Measurements from ENCODE around the gene F11.

DNA sequence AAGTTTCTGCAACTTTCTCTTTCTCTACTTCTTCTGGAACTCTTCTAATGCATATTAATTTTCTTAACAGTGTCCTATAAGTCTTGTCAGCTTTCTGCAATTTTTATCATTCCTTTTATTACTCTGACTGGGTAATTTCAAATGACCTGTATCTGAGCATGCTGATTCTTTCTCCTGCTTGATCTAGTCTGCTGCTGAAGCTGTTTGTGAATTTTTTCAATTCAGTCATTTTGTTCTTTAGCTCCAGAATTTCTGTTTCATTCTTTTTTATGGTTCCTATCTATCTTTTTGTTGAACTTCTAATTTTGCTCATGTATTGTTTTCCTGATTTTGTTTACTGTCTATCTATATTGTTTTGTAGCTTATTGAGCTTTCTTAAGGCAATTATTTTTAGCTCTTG, 40.1 kb upstream of the F11 start:
- TF ChIP-seq, protein P1, sequence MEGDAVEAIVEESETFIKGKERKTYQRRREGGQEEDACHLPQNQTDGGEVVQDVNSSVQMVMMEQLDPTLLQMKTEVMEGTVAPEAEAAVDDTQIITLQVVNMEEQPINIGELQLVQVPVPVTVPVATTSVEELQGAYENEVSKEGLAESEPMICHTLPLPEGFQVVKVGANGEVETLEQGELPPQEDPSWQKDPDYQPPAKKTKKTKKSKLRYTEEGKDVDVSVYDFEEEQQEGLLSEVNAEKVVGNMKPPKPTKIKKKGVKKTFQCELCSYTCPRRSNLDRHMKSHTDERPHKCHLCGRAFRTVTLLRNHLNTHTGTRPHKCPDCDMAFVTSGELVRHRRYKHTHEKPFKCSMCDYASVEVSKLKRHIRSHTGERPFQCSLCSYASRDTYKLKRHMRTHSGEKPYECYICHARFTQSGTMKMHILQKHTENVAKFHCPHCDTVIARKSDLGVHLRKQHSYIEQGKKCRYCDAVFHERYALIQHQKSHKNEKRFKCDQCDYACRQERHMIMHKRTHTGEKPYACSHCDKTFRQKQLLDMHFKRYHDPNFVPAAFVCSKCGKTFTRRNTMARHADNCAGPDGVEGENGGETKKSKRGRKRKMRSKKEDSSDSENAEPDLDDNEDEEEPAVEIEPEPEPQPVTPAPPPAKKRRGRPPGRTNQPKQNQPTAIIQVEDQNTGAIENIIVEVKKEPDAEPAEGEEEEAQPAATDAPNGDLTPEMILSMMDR (IDR thresholded peaks at IDR 0.05; ENCODE audit: low read depth, low read length, poor library complexity, severe bottlenecking): no peak
- TF ChIP-seq EZH2phosphoT487 (IDR thresholded peaks at IDR 0.05; ENCODE audit: borderline replicate concordance, low read length): no peak
